IMR-90 (cell line): ENCODE data around the gene CALU. TPM values are rescaled to one million over a fixed set of nuclear protein-coding genes. Genes with fewer than 3 reads are reported as not detected.

Experiments used
- ATAC-seq: fragments of 200-7000 bp; cut with Tn5 transposase; 2 replicates; pipeline ENCODE4 v1.9.1; 2020; ENCODE audit warnings: low read depth, mild to moderate bottlenecking, moderate library complexity
- BruUV-seq: library from RNA; stranded (reverse); fragments of 400-500 nt; replicated peaks from 2 replicates; lab custom pipeline; 2021; lab: Mats Ljungman, UMichigan
- CTCF ChIA-PET: fragments of 300-600 bp; formaldehyde crosslinking; extraction: SDS; loops from one replicate; lab custom pipeline; 2021; ENCODE audit warnings: antibody characterized with exemption; lab: Yijun Ruan, JAX
- POLR2A ChIA-PET: fragments of 300-600 bp; sonication (Branson Sonifier 250); formaldehyde crosslinking; loops from one replicate; lab custom pipeline; 2022; ENCODE audit warnings: antibody characterized with exemption; ENCODE audit not compliant: unreplicated experiment; lab: Charles Lee
- DNase-seq: peaks from one replicate; pipeline ENCODE4 v3.0.0; 2013
- H2AFZ ChIP-seq: replicated peaks from 2 replicates; pipeline ENCODE3; 2013; ENCODE audit warnings: low read length, mild to moderate bottlenecking; ENCODE audit not compliant: poor library complexity
- H2AK5ac ChIP-seq: 2 replicates; pipeline ENCODE4 v1.6.1; 2013; ENCODE audit warnings: low read depth, low read length, inconsistent platforms
- H2AK9ac ChIP-seq: replicated peaks from 2 replicates; pipeline ENCODE3; 2013; ENCODE audit warnings: mild to moderate bottlenecking, low read depth, low read length, moderate library complexity; ENCODE audit not compliant: poor library complexity
- H2BK120ac ChIP-seq: 2 replicates; pipeline ENCODE4 v1.6.1; 2013; ENCODE audit warnings: low read depth, low read length, inconsistent platforms
- H2BK15ac ChIP-seq: 3 replicates; pipeline ENCODE4 v1.6.1; 2013; ENCODE audit warnings: low read depth, low read length, inconsistent platforms
- H2BK20ac ChIP-seq: 2 replicates; pipeline ENCODE4 v1.6.1; 2013; ENCODE audit warnings: low read depth, mild to moderate bottlenecking, inconsistent platforms, low read length, moderate library complexity
- H2BK5ac ChIP-seq: 2 replicates; pipeline ENCODE4 v1.6.1; 2013; ENCODE audit warnings: mild to moderate bottlenecking, low read depth, low read length, inconsistent platforms; ENCODE audit not compliant: poor library complexity, severe bottlenecking
- H3K14ac ChIP-seq: replicated peaks from 2 replicates; pipeline ENCODE4 v1.6.1; 2013; ENCODE audit warnings: low read depth, low read length, inconsistent platforms
- H3K18ac ChIP-seq: 2 replicates; pipeline ENCODE4 v1.6.1; 2013; ENCODE audit warnings: low read depth, low read length, control low read depth
- H3K23ac ChIP-seq: 2 replicates; pipeline ENCODE4 v1.6.1; 2013; ENCODE audit warnings: low read depth, low read length, inconsistent platforms
- H3K27ac ChIP-seq: 2 replicates; pipeline ENCODE4 v1.5.1; 2013; ENCODE audit warnings: mild to moderate bottlenecking, control low read depth, low read length; ENCODE audit not compliant: insufficient read depth
- H3K27me3 ChIP-seq: 2 replicates; pipeline ENCODE4 v1.6.1; 2013; ENCODE audit warnings: low read length; ENCODE audit not compliant: control insufficient read depth, insufficient read depth
- H3K36me3 ChIP-seq: 2 replicates; pipeline ENCODE4 v1.6.1; 2013; ENCODE audit warnings: low read length, mixed read lengths; ENCODE audit not compliant: control insufficient read depth, insufficient read depth
- H3K4ac ChIP-seq: 2 replicates; pipeline ENCODE4 v1.6.1; 2013; ENCODE audit warnings: low read depth, low read length, inconsistent platforms
- H3K4me1 ChIP-seq: 2 replicates; pipeline ENCODE4 v1.6.1; 2013; ENCODE audit warnings: low read length, mixed read lengths; ENCODE audit not compliant: control insufficient read depth, insufficient read depth
- H3K4me2 ChIP-seq: 2 replicates; pipeline ENCODE4 v1.6.1; 2013; ENCODE audit warnings: low read depth, mild to moderate bottlenecking, control low read depth, low read length, moderate library complexity
- H3K4me3 ChIP-seq: 2 replicates; pipeline ENCODE4 v1.5.1; 2013; ENCODE audit warnings: low read depth, mild to moderate bottlenecking, control low read depth, low read length, moderate library complexity; ENCODE audit not compliant: insufficient read depth
- H3K56ac ChIP-seq: 2 replicates; pipeline ENCODE4 v1.6.1; 2013; ENCODE audit warnings: low read length, inconsistent platforms; ENCODE audit not compliant: insufficient read depth; ENCODE audit errors: extremely low read depth
- H3K79me1 ChIP-seq, 2 experiments: 2 replicates each; pipeline ENCODE4 v1.6.1; 2013; ENCODE audit warnings: low read length in 2 of 2, inconsistent platforms in 1 of 2, low read depth in 1 of 2
- H3K9ac ChIP-seq: 2 replicates; pipeline ENCODE4 v1.6.1; 2013; ENCODE audit warnings: low read depth, low read length, control low read depth
- H3K9me1 ChIP-seq: 2 replicates; pipeline ENCODE4 v1.6.1; 2013; ENCODE audit warnings: low read length, inconsistent platforms; ENCODE audit not compliant: insufficient read depth
- H3K9me3 ChIP-seq: 2 replicates; pipeline ENCODE4 v1.6.1; 2013; ENCODE audit warnings: low read length; ENCODE audit not compliant: control insufficient read depth, insufficient read depth
- H4K20me1 ChIP-seq: 2 replicates; pipeline ENCODE4 v1.6.1; 2013; ENCODE audit warnings: low read length, inconsistent platforms; ENCODE audit not compliant: insufficient read depth
- H4K5ac ChIP-seq: 2 replicates; pipeline ENCODE4 v1.6.1; 2013; ENCODE audit warnings: mild to moderate bottlenecking, low read depth, low read length, control low read depth
- H4K8ac ChIP-seq, 2 experiments: 2 replicates each; pipeline ENCODE4 v1.6.1; 2013; ENCODE audit warnings: low read depth in 2 of 2, low read length in 2 of 2, control low read depth in 1 of 2, inconsistent platforms in 1 of 2
- H4K91ac ChIP-seq: 2 replicates; pipeline ENCODE4 v1.6.1; 2013; ENCODE audit warnings: low read depth, low read length, inconsistent platforms; ENCODE audit not compliant: insufficient read depth
- BHLHE40 ChIP-seq: fragments of 150-350 bp; IDR thresholded peaks from 2 replicates; pipeline ENCODE4 v1.6.1; 2016; ENCODE audit warnings: mild to moderate bottlenecking, low read depth, low read length
- CEBPB ChIP-seq: IDR thresholded peaks from 2 replicates; pipeline ENCODE4 v1.6.1; 2012; ENCODE audit warnings: low read depth, low read length, improper control_type of control experiment
- CHD1 ChIP-seq: IDR thresholded peaks from 2 replicates; pipeline ENCODE4 v1.6.1; 2012; ENCODE audit warnings: low read depth, low read length, improper control_type of control experiment
- FOS ChIP-seq: fragments of 150-350 bp; IDR thresholded peaks from 2 replicates; pipeline ENCODE4 v1.6.1; 2016; ENCODE audit warnings: low read depth, low read length
- MAFK ChIP-seq: IDR thresholded peaks from 2 replicates; pipeline ENCODE4 v1.6.1; 2012; ENCODE audit warnings: low read depth, low read length, improper control_type of control experiment
- MAZ ChIP-seq: IDR thresholded peaks from 2 replicates; pipeline ENCODE4 v1.6.1; 2012; ENCODE audit warnings: low read depth, mild to moderate bottlenecking, low read length, improper control_type of control experiment, moderate library complexity, borderline replicate concordance
- MXI1 ChIP-seq: IDR thresholded peaks from 2 replicates; pipeline ENCODE4 v1.6.1; 2012; ENCODE audit warnings: low read depth, mild to moderate bottlenecking, low read length, moderate library complexity, borderline replicate concordance
- NFE2L2 ChIP-seq: fragments of 150-350 bp; IDR thresholded peaks from 2 replicates; pipeline ENCODE4 v1.6.1; 2016; ENCODE audit warnings: low read depth, mild to moderate bottlenecking, low read length
- POLR2A ChIP-seq: IDR thresholded peaks from 2 replicates; pipeline ENCODE4 v1.6.1; 2012; ENCODE audit warnings: mild to moderate bottlenecking, low read depth, low read length
- RAD21 ChIP-seq: IDR thresholded peaks from 2 replicates; pipeline ENCODE4 v1.6.1; 2012; ENCODE audit warnings: low read length, improper control_type of control experiment
- RCOR1 ChIP-seq: IDR thresholded peaks from 2 replicates; pipeline ENCODE4 v1.6.1; 2012; ENCODE audit warnings: mild to moderate bottlenecking, low read length, improper control_type of control experiment; ENCODE audit not compliant: insufficient replicate concordance
- RFX5 ChIP-seq: IDR thresholded peaks from 2 replicates; pipeline ENCODE4 v1.8.0; 2012; ENCODE audit warnings: low read depth, mild to moderate bottlenecking, low read length, moderate library complexity
- SMC3 ChIP-seq: fragments of 150-350 bp; IDR thresholded peaks from 2 replicates; pipeline ENCODE4 v1.6.1; 2016; ENCODE audit warnings: low read depth, mild to moderate bottlenecking, antibody characterized with exemption, low read length, moderate library complexity
- WGBS, 2 experiments: methylation state at CpG; one replicate each; pipeline versions ENCODE4 v1.1.5 to v1.1.7; 2013; ENCODE audit warnings: missing lambda C conversion rate in 2 of 2; ENCODE audit not compliant: insufficient read length in 1 of 2; ENCODE audit errors: extremely low coverage in 2 of 2; 5-methylcytosine and 5-hydroxymethylcytosine counted together
- dilution Hi-C: fragments of 300-500 bp; cut with HindIII; formaldehyde crosslinking; loops from one replicate; pipeline ENCODE4 v1.14.3; 2018; ENCODE audit warnings: low sequenced_read_pairs; ENCODE audit not compliant: unreplicated experiment
- in situ Hi-C: fragments of 300-500 bp; cut with MboI; formaldehyde crosslinking; loops from 3 replicates; pipeline ENCODE4 v1.14.3; 2019; ENCODE audit warnings: low sequenced_read_pairs, inconsistent platforms, mixed read lengths
- intact Hi-C: fragments of 100-400 bp; cut with micrococcal nuclease; formaldehyde crosslinking; loops from 2 replicates; pipeline ENCODE4 v1.10.0; 2022
- polyA plus RNA-seq, 3 experiments: library from polyadenylated mRNA; depleted of rRNA; stranded (reverse); fragments of >200 nt; gene quantifications; 2 replicates each; pipeline ENCODE4 v1.2.3, GENCODE V29; 2012; ENCODE audit warnings: low replicate concordance in 1 of 3
- total RNA-seq: library from RNA; depleted of rRNA; stranded (reverse); fragments of >200 nt; gene quantifications from 2 replicates; pipeline ENCODE4 v1.2.3, GENCODE V29; 2012
- TF ChIP-seq, protein P1 (sequence below): fragments of 150-350 bp; IDR thresholded peaks from 2 replicates; pipeline ENCODE4 v1.6.1; 2017; ENCODE audit warnings: mild to moderate bottlenecking, antibody characterized with exemption, low read length, low read depth
- TF ChIP-seq, protein P2 (sequence below): fragments of 150-350 bp; IDR thresholded peaks from 2 replicates; pipeline ENCODE4 v1.6.1; 2016; ENCODE audit warnings: low read depth, mild to moderate bottlenecking, low read length, moderate library complexity, borderline replicate concordance
- TF ChIP-seq, protein P3 (sequence below): conservative IDR thresholded peaks from 2 replicates; pipeline ENCODE4 v1.5.1; 2012; ENCODE audit warnings: mild to moderate bottlenecking, low read depth, low read length, improper control_type of control experiment

The CALU gene
- total and polyA plus RNA-seq, 2 of the 4 experiments (the other 2 are of a cell fraction) = 421 to 525 TPM

DNA sequence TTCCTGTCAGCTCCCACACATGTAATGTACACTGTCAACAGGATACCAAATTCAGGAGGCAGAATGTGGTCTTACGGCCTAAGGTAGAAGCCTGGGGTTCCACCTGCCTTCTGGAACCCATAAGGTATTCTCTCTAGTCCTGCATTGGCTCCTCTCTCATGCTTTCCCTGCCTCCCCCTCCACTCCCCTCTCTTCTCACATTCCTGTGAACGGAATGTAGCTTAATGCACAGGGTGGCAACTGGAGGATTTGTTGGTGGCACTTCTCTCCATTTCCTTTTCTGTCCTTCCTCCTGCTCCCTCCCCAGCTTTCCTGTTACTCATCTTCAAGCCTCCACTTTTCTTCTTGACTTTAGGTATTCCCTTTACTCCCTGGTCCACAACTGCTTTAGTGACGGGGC is 79.5 kb downstream of the CALU start:
- Histone ChIP-seq H3K9me1 (peaks cover 4% of the 10 kb centered on the region; the same call in 1 of the 2 replicates), H2BK15ac (no peak overlapping the region), H3K79me1 (no peaks in the 10 kb centered on the region; a peak in 1 of 4 replicates), H2AK5ac (no peak overlapping the region), H3K23ac (no peak overlapping the region), H4K8ac (no peak overlapping the region), H2BK120ac (no peak overlapping the region), H3K9ac (no peak overlapping the region), H3K27ac (no peak overlapping the region), H3K4me1 (no peaks in the 10 kb centered on the region), H3K4me3 (no peak overlapping the region), H4K20me1 (no peaks in the 10 kb centered on the region), H2BK5ac (no peak overlapping the region), H4K91ac (no peak overlapping the region), H2AK9ac (peak overlapping the region; percentile 30), H3K36me3 (no peaks in the 10 kb centered on the region), H3K27me3 (no peaks in the 10 kb centered on the region), H3K56ac (no peak overlapping the region), H3K14ac (no peak overlapping the region), H2AFZ (no peak overlapping the region), H4K5ac (no peak overlapping the region), H3K18ac (no peak overlapping the region), H3K9me3 (no peaks in the 10 kb centered on the region), H3K4me2 (no peak overlapping the region), H3K4ac (no peak overlapping the region), H2BK20ac (no peak overlapping the region)
- CTCF ChIA-PET = no interaction called here
- intact Hi-C loops (no loop called here), dilution Hi-C loops (no loop called here), in situ Hi-C loops (no loop called here)
- POLR2A ChIA-PET = interaction anchor here (0.7 kb wide), 1 partner anchor 9 kb away, joined by 3 read pairs; no protein-coding TSS in a partner anchor
- DNase-seq (no peak), ATAC-seq (no peak)
- no TSS peak for BruUV-seq
- WGBS, 2 experiments = no CpG with 5 or more reads among the region's 3 CpGs
- no peak for TF ChIP-seq RCOR1
- no peak for TF ChIP-seq MAFK
- TF ChIP-seq RAD21 = no peak
- no peak for TF ChIP-seq SMC3
- TF ChIP-seq FOS = no peak
- no peak for TF ChIP-seq CHD1
- TF ChIP-seq POLR2A = no peak
- TF ChIP-seq, protein P1, sequence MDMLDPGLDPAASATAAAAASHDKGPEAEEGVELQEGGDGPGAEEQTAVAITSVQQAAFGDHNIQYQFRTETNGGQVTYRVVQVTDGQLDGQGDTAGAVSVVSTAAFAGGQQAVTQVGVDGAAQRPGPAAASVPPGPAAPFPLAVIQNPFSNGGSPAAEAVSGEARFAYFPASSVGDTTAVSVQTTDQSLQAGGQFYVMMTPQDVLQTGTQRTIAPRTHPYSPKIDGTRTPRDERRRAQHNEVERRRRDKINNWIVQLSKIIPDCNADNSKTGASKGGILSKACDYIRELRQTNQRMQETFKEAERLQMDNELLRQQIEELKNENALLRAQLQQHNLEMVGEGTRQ = no peak
- no peak for TF ChIP-seq MXI1
- TF ChIP-seq, protein P2, sequence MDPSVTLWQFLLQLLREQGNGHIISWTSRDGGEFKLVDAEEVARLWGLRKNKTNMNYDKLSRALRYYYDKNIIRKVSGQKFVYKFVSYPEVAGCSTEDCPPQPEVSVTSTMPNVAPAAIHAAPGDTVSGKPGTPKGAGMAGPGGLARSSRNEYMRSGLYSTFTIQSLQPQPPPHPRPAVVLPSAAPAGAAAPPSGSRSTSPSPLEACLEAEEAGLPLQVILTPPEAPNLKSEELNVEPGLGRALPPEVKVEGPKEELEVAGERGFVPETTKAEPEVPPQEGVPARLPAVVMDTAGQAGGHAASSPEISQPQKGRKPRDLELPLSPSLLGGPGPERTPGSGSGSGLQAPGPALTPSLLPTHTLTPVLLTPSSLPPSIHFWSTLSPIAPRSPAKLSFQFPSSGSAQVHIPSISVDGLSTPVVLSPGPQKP = no peak
- TF ChIP-seq, protein P3, sequence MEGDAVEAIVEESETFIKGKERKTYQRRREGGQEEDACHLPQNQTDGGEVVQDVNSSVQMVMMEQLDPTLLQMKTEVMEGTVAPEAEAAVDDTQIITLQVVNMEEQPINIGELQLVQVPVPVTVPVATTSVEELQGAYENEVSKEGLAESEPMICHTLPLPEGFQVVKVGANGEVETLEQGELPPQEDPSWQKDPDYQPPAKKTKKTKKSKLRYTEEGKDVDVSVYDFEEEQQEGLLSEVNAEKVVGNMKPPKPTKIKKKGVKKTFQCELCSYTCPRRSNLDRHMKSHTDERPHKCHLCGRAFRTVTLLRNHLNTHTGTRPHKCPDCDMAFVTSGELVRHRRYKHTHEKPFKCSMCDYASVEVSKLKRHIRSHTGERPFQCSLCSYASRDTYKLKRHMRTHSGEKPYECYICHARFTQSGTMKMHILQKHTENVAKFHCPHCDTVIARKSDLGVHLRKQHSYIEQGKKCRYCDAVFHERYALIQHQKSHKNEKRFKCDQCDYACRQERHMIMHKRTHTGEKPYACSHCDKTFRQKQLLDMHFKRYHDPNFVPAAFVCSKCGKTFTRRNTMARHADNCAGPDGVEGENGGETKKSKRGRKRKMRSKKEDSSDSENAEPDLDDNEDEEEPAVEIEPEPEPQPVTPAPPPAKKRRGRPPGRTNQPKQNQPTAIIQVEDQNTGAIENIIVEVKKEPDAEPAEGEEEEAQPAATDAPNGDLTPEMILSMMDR = no peak
- no peak for TF ChIP-seq MAZ
- no peak for TF ChIP-seq BHLHE40
- no peak for TF ChIP-seq NFE2L2
- no peak for TF ChIP-seq CEBPB
- no peak for TF ChIP-seq RFX5
